CD4-positive, alpha-beta memory T cell (primary cell): ENCODE data around the gene HTRA1. TPM values are rescaled to one million over a fixed set of nuclear protein-coding genes. Genes with fewer than 3 reads are reported as not detected.

Experiments
- CTCF ChIA-PET: fragments of 350-600 bp; sonication (Branson Sonifier 250); formaldehyde crosslinking; loops from one replicate; lab custom pipeline; 2021; ENCODE audit warnings: inconsistent platforms; ENCODE audit not compliant: partially characterized antibody; lab: Charles Lee
- POLR2A ChIA-PET: fragments of 350-600 bp; sonication (Branson Sonifier 250); formaldehyde crosslinking; loops from one replicate; lab custom pipeline; 2021; ENCODE audit not compliant: partially characterized antibody; lab: Charles Lee
- DNase-seq, 5 donors: peaks; one replicate each; pipeline versions ENCODE4 v3.0.0 to v3.0.0-alpha.2; 2020 to 2022; ENCODE audit warnings: mixed read lengths in 1 of 5
- H3K27ac ChIP-seq: one replicate; pipeline ENCODE4 v1.7.0; 2013; ENCODE audit warnings: low read depth, low read length
- H3K27me3 ChIP-seq: 2 replicates; pipeline ENCODE4 v1.7.0; 2013; ENCODE audit warnings: mild to moderate bottlenecking, low read length, moderate library complexity; ENCODE audit not compliant: insufficient read depth
- H3K36me3 ChIP-seq: 2 replicates; pipeline ENCODE4 v1.7.0; 2013; ENCODE audit warnings: mild to moderate bottlenecking, low read length, moderate library complexity; ENCODE audit not compliant: insufficient read depth
- H3K4me1 ChIP-seq: 2 replicates; pipeline ENCODE4 v1.7.0; 2013; ENCODE audit warnings: mild to moderate bottlenecking, low read length, moderate library complexity; ENCODE audit not compliant: insufficient read depth
- H3K4me3 ChIP-seq, 2 donors: one replicate each; pipeline ENCODE4 v1.7.0; 2013; ENCODE audit warnings: low read length in 2 of 2, mild to moderate bottlenecking in 1 of 2
- H3K9me3 ChIP-seq, 2 donors: one replicate each; pipeline ENCODE4 v1.7.0; 2013; ENCODE audit warnings: low read length in 2 of 2, control low read depth in 1 of 2; ENCODE audit not compliant: control insufficient read depth in 1 of 2
- H3K27ac Mint-ChIP-seq, 7 donors: one replicate each; pipeline ENCODE4 v1.8.0; 2020 to 2021; ENCODE audit warnings: mixed read lengths in 7 of 7, mild to moderate bottlenecking in 6 of 7, inconsistent platforms in 3 of 7, moderate library complexity in 3 of 7
- H3K27me3 Mint-ChIP-seq, 2 donors: one replicate each; pipeline ENCODE4 v1.8.0; 2020 to 2021; ENCODE audit warnings: mixed read lengths in 2 of 2
- H3K36me3 Mint-ChIP-seq, 2 donors: one replicate each; pipeline ENCODE4 v1.8.0; 2020 to 2021; ENCODE audit warnings: mixed read lengths in 2 of 2, inconsistent platforms in 1 of 2, mild to moderate bottlenecking in 1 of 2
- H3K4me1 Mint-ChIP-seq, 4 donors: one replicate each; pipeline ENCODE4 v1.8.0; 2020 to 2021; ENCODE audit warnings: mixed read lengths in 4 of 4, mild to moderate bottlenecking in 1 of 4
- H3K4me3 Mint-ChIP-seq, 8 donors: one replicate each; pipeline ENCODE4 v1.8.0; 2020 to 2021; ENCODE audit warnings: mixed read lengths in 8 of 8, mild to moderate bottlenecking in 7 of 8, moderate library complexity in 6 of 8, inconsistent platforms in 3 of 8
- H3K9me3 Mint-ChIP-seq, 8 donors: one replicate each; pipeline ENCODE4 v1.8.0; 2020 to 2021; ENCODE audit warnings: mixed read lengths in 8 of 8, mild to moderate bottlenecking in 5 of 8, inconsistent platforms in 3 of 8, moderate library complexity in 1 of 8
- intact Hi-C: fragments of 100-400 bp; cut with micrococcal nuclease; formaldehyde crosslinking; loops from one replicate; pipeline ENCODE4 v1.15.1; 2023
- polyA plus RNA-seq, 2 donors: library from polyadenylated mRNA; unstranded; fragments of 300-500 nt; fragmentation: Illumina TruSeq; gene quantifications; one replicate each; pipeline ENCODE4 v1.2.3, GENCODE V29; 2021
- total RNA-seq, 2 experiments: library from RNA; stranded (reverse); gene quantifications; one replicate each; pipeline ENCODE4 v1.2.3, GENCODE V29; 2021

HTRA1 gene
- total and polyA plus RNA-seq, 4 experiments from 2014 or later = 0.17 to 0.21 TPM; not detected in 2

- CTCF ChIA-PET = interaction anchor here (1.9 to 2.8 kb wide), 3 partner anchors 9 to 72 kb away, joined by 4 to 8 read pairs (median 7); no protein-coding TSS in a partner anchor
- POLR2A ChIA-PET = no interaction called here
- peaks cover 41% of the 10 kb centered on the region for H3K4me1 ChIP-seq
- no peaks in the 10 kb centered on the region for H3K27me3 ChIP-seq
- intact Hi-C loops = no loop called here
- no peaks in the 10 kb centered on the region for H3K27me3 Mint-ChIP-seq
- H3K4me1 Mint-ChIP-seq = peaks cover 23 to 55% (median 42%) of the 10 kb centered on the region in 4 donors
- no peak overlapping the region for H3K4me3 Mint-ChIP-seq
- H3K27ac ChIP-seq = no peak overlapping the region
- no peak overlapping the region for H3K4me3 ChIP-seq
- H3K36me3 Mint-ChIP-seq = peaks cover 0 to 2% of the 10 kb centered on the region in 2 donors
- no peaks in the 10 kb centered on the region for H3K9me3 ChIP-seq
- no peaks in the 10 kb centered on the region for H3K9me3 Mint-ChIP-seq
- H3K27ac Mint-ChIP-seq = no peak overlapping the region
- DNase-seq = no peak
- no peaks in the 10 kb centered on the region for H3K36me3 ChIP-seq
Measured at GRCh38 chr10:122493761-122494160, 32.4 kb downstream of the HTRA1 start.

DNA sequence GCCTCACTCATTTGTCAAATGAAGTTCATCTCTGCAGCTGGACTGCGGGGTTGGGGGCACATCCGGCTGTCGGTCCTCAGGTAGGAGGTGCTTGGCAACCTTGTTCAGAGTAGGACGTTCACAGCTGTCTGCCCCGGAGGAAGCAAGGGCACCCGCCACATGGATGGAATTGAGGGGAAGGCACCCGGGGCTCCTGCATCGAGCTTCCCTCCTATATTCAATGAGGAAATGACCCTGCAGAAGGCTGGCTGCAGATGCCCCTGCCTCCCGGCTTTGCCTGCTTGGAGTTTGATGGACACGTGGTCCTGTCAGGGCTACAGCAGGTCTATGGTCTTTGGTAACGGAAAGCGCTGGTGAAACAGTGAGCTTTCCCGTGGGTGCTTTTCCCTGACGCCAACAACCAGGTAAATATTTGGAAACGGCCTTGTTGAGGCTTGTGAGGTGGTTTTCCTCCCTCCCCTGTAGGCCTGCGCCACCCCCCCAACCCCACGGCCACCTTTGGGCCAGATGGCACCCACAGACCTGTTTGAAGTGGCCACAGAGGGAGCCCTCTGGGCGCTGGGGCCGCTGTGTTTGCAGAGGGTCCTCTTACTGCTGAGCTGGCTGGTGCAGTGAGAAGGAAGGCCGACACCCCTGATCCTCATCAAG lies 32.9 kb downstream of the HTRA1 start:
- no peaks in the 10 kb centered on the region for H3K9me3 Mint-ChIP-seq
- Histone ChIP-seq H3K4me3 (no peak overlapping the region), H3K27me3 (no peaks in the 10 kb centered on the region), H3K27ac (no peak overlapping the region), H3K36me3 (no peaks in the 10 kb centered on the region), H3K4me1 (peaks cover 41% of the 10 kb centered on the region), H3K9me3 (no peaks in the 10 kb centered on the region)
- no peaks in the 10 kb centered on the region for H3K27me3 Mint-ChIP-seq
- intact Hi-C loops = no loop called here
- peaks cover 23 to 57% (median 42%) of the 10 kb centered on the region in 4 donors for H3K4me1 Mint-ChIP-seq
- ChIA-PET POLR2A (no interaction called here), CTCF (interaction anchor here (1.4 to 4.1 kb wide), 5 partner anchors 9 to 151 kb away, joined by 3 to 33 read pairs (median 7); no protein-coding TSS in a partner anchor)
- DNase-seq = no peak
- H3K4me3 Mint-ChIP-seq = no peak overlapping the region
- H3K36me3 Mint-ChIP-seq = peaks cover 0 to 2% of the 10 kb centered on the region in 2 donors
- H3K27ac Mint-ChIP-seq = no peak overlapping the region

GRCh38 chr10:122494833-122495232 lies 33.5 kb downstream of the HTRA1 start:
- CTCF ChIA-PET = interaction anchor here (0.7 to 4.1 kb wide), 5 partner anchors 8 to 152 kb away, joined by 3 to 33 read pairs (median 4); no protein-coding TSS in a partner anchor
- POLR2A ChIA-PET = interaction anchor here (3.2 kb wide), 1 partner anchor 20 kb away, joined by 17 read pairs; no protein-coding TSS in a partner anchor
- Mint-ChIP-seq H3K27ac (peak overlapping the region in 1 of 7 donors; percentile 15), H3K4me1 (peaks cover 23 to 62% (median 42%) of the 10 kb centered on the region in 4 donors), H3K27me3 (no peaks in the 10 kb centered on the region), H3K36me3 (peaks cover 0 to 2% of the 10 kb centered on the region in 2 donors), H3K9me3 (no peaks in the 10 kb centered on the region), H3K4me3 (no peak overlapping the region)
- no peak overlapping the region for H3K4me3 ChIP-seq
- H3K27ac ChIP-seq = no peak overlapping the region
- H3K9me3 ChIP-seq = no peaks in the 10 kb centered on the region
- peaks cover 41% of the 10 kb centered on the region for H3K4me1 ChIP-seq
- H3K27me3 ChIP-seq = no peaks in the 10 kb centered on the region
- intact Hi-C loops = no loop called here
- H3K36me3 ChIP-seq = no peaks in the 10 kb centered on the region
- no peak for DNase-seq

DNA sequence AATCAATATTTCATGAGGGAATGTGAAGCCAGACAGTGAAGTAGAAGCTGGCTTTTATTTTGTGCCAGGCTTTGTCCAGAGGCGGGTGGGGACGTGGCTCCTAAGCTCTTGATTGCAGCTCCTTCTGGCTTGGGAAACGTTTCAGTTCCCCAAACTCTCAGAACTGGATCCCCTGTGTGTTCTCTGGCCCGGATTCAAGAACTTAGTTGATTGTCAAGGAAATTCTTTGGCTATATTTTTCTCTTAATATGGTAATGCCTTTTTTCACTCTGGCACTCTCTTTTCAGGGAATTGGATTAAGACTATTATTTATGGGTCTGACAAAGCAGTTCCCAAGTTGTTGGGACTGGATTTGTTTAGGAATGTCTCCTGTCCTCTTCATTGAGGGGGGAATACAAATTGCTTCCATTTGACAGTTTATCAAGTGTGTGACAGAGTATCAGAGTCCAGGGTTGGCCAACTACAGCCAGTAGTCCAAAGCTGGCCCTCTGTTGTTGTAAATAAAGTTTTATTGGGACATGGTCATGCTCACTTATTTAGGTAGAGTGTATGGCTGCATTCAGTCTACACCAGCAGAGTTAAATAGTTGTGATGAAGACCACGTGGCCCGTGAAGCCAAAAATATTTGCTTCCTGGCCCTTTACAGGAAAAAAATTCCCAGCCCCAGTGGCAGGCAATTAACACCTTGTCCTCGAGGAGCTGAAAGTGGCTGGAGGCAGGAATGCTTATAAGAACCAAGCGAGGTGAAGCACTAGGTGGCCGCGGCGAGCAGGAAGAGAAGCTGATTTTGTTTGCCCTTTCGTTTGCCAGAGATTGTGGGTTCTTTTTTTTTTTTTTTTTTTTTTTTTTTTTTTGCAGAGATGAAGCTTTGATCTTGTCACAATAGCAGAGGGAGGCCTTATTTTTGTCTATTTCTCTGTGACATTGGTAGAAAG lies 34.3 kb downstream of the HTRA1 start:
- Histone ChIP-seq H3K9me3 (no peaks in the 10 kb centered on the region), H3K27me3 (no peaks in the 10 kb centered on the region), H3K27ac (no peak overlapping the region), H3K4me3 (no peak overlapping the region), H3K36me3 (no peaks in the 10 kb centered on the region), H3K4me1 (peaks cover 36% of the 10 kb centered on the region)
- intact Hi-C loops = loop anchor here (1.0 to 2.0 kb wide), 3 partner anchors 21 to 70 kb away; no protein-coding TSS in a partner anchor
- peak in 4 of 5 donors; percentile 28 to 44 (median 34) for DNase-seq
- Mint-ChIP-seq H3K9me3 (no peaks in the 10 kb centered on the region), H3K4me3 (peak overlapping the region in 7 of 8 donors; percentile 36 to 90 (median 62)), H3K4me1 (peaks cover 23 to 56% (median 41%) of the 10 kb centered on the region in 4 donors), H3K36me3 (peaks cover 0 to 2% of the 10 kb centered on the region in 2 donors), H3K27me3 (no peaks in the 10 kb centered on the region), H3K27ac (peak overlapping the region in 6 of 7 donors; percentile 15 to 89 (median 63))
- CTCF ChIA-PET = interaction anchor here (0.6 to 4.1 kb wide), 17 partner anchors 8 to 197 kb away, joined by 3 to 33 read pairs (median 4); no protein-coding TSS in a partner anchor
- POLR2A ChIA-PET = interaction anchor here (0.7 to 3.2 kb wide), 4 partner anchors 20 to 122 kb away, joined by 3 to 17 read pairs (median 3); no protein-coding TSS in a partner anchor

DNA sequence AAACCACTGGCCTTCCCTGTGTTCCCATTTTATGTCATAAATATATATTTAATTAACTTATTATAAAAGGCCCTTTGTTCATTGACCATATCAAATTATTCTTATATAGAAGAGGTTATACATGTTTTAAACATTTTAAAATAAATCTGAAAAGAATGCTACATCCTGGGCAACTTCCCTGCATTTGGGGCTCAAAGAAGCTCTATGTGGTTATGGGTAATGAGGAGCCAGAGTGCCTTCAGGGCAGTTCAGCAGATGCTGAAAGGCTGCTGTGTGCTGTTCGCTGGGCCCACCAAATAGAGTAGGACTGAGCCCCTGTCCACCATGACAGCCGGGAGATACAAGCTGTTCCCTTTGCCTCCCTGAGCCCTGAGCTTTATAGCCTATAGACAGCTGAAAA lies 35.9 kb downstream of the HTRA1 start:
- Histone ChIP-seq H3K9me3 (no peaks in the 10 kb centered on the region), H3K27ac (no peak overlapping the region), H3K27me3 (no peaks in the 10 kb centered on the region), H3K4me1 (peaks cover 21% of the 10 kb centered on the region), H3K36me3 (no peaks in the 10 kb centered on the region), H3K4me3 (no peak overlapping the region)
- peaks cover 16 to 41% (median 28%) of the 10 kb centered on the region in 4 donors for H3K4me1 Mint-ChIP-seq
- H3K27me3 Mint-ChIP-seq = no peaks in the 10 kb centered on the region
- no peak overlapping the region for H3K27ac Mint-ChIP-seq
- peaks cover 0 to 2% of the 10 kb centered on the region in 2 donors for H3K36me3 Mint-ChIP-seq
- no peak for DNase-seq
- no peak overlapping the region for H3K4me3 Mint-ChIP-seq
- ChIA-PET POLR2A (interaction anchor here (3.2 kb wide), 1 partner anchor 18 kb away, joined by 17 read pairs; no protein-coding TSS in a partner anchor), CTCF (interaction anchor here (0.7 to 4.1 kb wide), 9 partner anchors 11 to 198 kb away, joined by 3 to 33 read pairs (median 7); no protein-coding TSS in a partner anchor)
- H3K9me3 Mint-ChIP-seq = no peaks in the 10 kb centered on the region
- intact Hi-C loops = loop anchor here (2.0 kb wide), 2 partner anchors 20 to 54 kb away; no protein-coding TSS in a partner anchor

DNA sequence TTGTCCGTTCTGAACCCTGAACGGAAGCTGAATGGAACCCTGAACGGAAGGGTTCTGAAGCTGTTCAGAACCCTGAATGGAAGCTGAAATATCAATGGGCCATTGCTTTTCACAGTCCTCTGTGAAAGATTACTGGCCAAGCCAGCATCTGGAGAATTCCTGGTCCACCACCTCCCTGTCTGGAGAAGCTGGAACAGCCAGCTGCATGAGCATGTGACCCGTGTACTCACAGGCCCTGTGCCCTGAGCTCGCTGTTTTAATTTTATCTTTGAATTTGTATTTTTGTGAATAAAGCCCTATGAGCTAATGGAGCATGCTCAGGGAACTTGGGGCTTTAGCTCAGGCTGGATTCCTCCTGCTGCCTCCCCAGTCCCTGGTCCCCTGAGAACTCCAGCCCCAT lies 37.2 kb downstream of the HTRA1 start:
- no peak for DNase-seq
- no peak overlapping the region for H3K27ac ChIP-seq
- no peaks in the 10 kb centered on the region for H3K27me3 Mint-ChIP-seq
- H3K9me3 Mint-ChIP-seq = no peaks in the 10 kb centered on the region
- H3K36me3 Mint-ChIP-seq = peaks cover 0 to 2% of the 10 kb centered on the region in 2 donors
- H3K27ac Mint-ChIP-seq = no peak overlapping the region
- H3K4me1 Mint-ChIP-seq = peaks cover 15 to 32% (median 23%) of the 10 kb centered on the region in 4 donors
- H3K4me1 ChIP-seq = peaks cover 21% of the 10 kb centered on the region
- H3K4me3 Mint-ChIP-seq = no peak overlapping the region
- ChIA-PET POLR2A (no interaction called here), CTCF (interaction anchor here (0.9 to 4.1 kb wide), 5 partner anchors 16 to 67 kb away, joined by 3 to 33 read pairs (median 4); no protein-coding TSS in a partner anchor)
- no peaks in the 10 kb centered on the region for H3K36me3 ChIP-seq
- intact Hi-C loops = no loop called here
- no peaks in the 10 kb centered on the region for H3K27me3 ChIP-seq
- no peaks in the 10 kb centered on the region for H3K9me3 ChIP-seq
- H3K4me3 ChIP-seq = no peak overlapping the region
